ENCODE data around the gene DRGX. TPM values are rescaled to one million over a fixed set of nuclear protein-coding genes. Genes with fewer than 3 reads are reported as not detected.

Gene DRGX
- total and polyA plus RNA-seq, 2 experiments from 2014 or later, result not detected

- Histone ChIP-seq H3K36me3 (replicated peaks; ENCODE audit: insufficient read depth, low read depth) (no peaks in the 10 kb centered on the region), H3K79me2 (no peaks in the 10 kb centered on the region), H2AFZ (no peak overlapping the region), H3K9me2 (replicated peaks; ENCODE audit: insufficient read depth) (no peaks in the 10 kb centered on the region), H3K27me3 (no peaks in the 10 kb centered on the region), H3K4me3 (no peak overlapping the region), H3K27ac (no peak overlapping the region), H3K9me3 (ENCODE audit: low read depth) (no peaks in the 10 kb centered on the region), H3K4me2 (no peak overlapping the region), H4K20me1 (ENCODE audit: insufficient read depth, poor library complexity, severe bottlenecking) (no peaks in the 10 kb centered on the region), H3K4me1 (ENCODE audit: insufficient read depth) (no peaks in the 10 kb centered on the region)
- DNase-seq (ENCODE audit: low spot score), result no peak
- 92% methylated on average over 8 of the region's 8 CpGs for WGBS (ENCODE audit: low lambda C conversion rate, missing lambda C conversion rate)
- TF ChIP-seq EZH2 (IDR thresholded peaks at IDR 0.05; ENCODE audit: borderline replicate concordance), result no peak
These were observed 31.1 kb downstream of the DRGX start for GRCh38 chr10:49364747-49365146.

- Histone ChIP-seq H2AFZ (no peak overlapping the region), H3K9me2 (replicated peaks; ENCODE audit: insufficient read depth) (no peaks in the 10 kb centered on the region), H3K4me3 (no peak overlapping the region), H3K27me3 (no peaks in the 10 kb centered on the region), H3K27ac (no peak overlapping the region), H3K9me3 (ENCODE audit: low read depth) (no peaks in the 10 kb centered on the region), H4K20me1 (ENCODE audit: insufficient read depth, poor library complexity, severe bottlenecking) (no peaks in the 10 kb centered on the region), H3K79me2 (no peaks in the 10 kb centered on the region), H3K4me2 (no peak overlapping the region), H3K36me3 (replicated peaks; ENCODE audit: insufficient read depth, low read depth) (no peaks in the 10 kb centered on the region), H3K4me1 (ENCODE audit: insufficient read depth) (no peaks in the 10 kb centered on the region)
- DNase-seq (ENCODE audit: low spot score), result no peak
- WGBS (ENCODE audit: low lambda C conversion rate, missing lambda C conversion rate), result 82% methylated on average over 5 of the region's 5 CpGs
- TF ChIP-seq EZH2 (IDR thresholded peaks at IDR 0.05; ENCODE audit: borderline replicate concordance) (no peak), CTCF (IDR thresholded peaks at IDR 0.05; ENCODE audit: poor library complexity) (no peak), EZH2phosphoT487 (IDR thresholded peaks at IDR 0.05; ENCODE audit: low read depth, severe bottlenecking, unreplicated experiment) (no peak)
These were observed 31.8 kb downstream of the DRGX start for GRCh38 chr10:49364051-49364450.

- Histone ChIP-seq H3K27me3 (no peaks in the 10 kb centered on the region), H3K79me2 (no peaks in the 10 kb centered on the region), H2AFZ (no peak overlapping the region), H4K20me1 (ENCODE audit: insufficient read depth, poor library complexity, severe bottlenecking) (no peaks in the 10 kb centered on the region), H3K9me3 (ENCODE audit: low read depth) (no peaks in the 10 kb centered on the region), H3K4me3 (no peak overlapping the region), H3K4me2 (no peak overlapping the region), H3K36me3 (replicated peaks; ENCODE audit: insufficient read depth, low read depth) (no peaks in the 10 kb centered on the region), H3K9me2 (replicated peaks; ENCODE audit: insufficient read depth) (no peaks in the 10 kb centered on the region), H3K27ac (no peak overlapping the region), H3K4me1 (ENCODE audit: insufficient read depth) (no peaks in the 10 kb centered on the region)
- no peak for TF ChIP-seq EZH2 (IDR thresholded peaks at IDR 0.05; ENCODE audit: borderline replicate concordance)
- TF ChIP-seq CTCF (IDR thresholded peaks at IDR 0.05; ENCODE audit: poor library complexity), result no peak
- TF ChIP-seq EZH2phosphoT487 (IDR thresholded peaks at IDR 0.05; ENCODE audit: low read depth, severe bottlenecking, unreplicated experiment), result no peak
- DNase-seq (ENCODE audit: low spot score), result no peak
- WGBS (ENCODE audit: low lambda C conversion rate, missing lambda C conversion rate), result 84% methylated on average over 8 of the region's 8 CpGs
These were observed 32.4 kb downstream of the DRGX start for GRCh38 chr10:49363309-49364031.

GRCh38 chr10:49362596-49363260 is 33.2 kb downstream of the DRGX start:
- Histone ChIP-seq H3K9me2 (replicated peaks; ENCODE audit: insufficient read depth) (no peaks in the 10 kb centered on the region), H3K4me3 (no peak overlapping the region), H3K9me3 (ENCODE audit: low read depth) (no peaks in the 10 kb centered on the region), H3K27ac (no peak overlapping the region), H3K79me2 (no peaks in the 10 kb centered on the region), H4K20me1 (ENCODE audit: insufficient read depth, poor library complexity, severe bottlenecking) (no peaks in the 10 kb centered on the region), H3K4me2 (no peak overlapping the region), H3K36me3 (replicated peaks; ENCODE audit: insufficient read depth, low read depth) (no peaks in the 10 kb centered on the region), H3K4me1 (ENCODE audit: insufficient read depth) (no peaks in the 10 kb centered on the region), H2AFZ (no peak overlapping the region), H3K27me3 (no peaks in the 10 kb centered on the region)
- TF ChIP-seq EZH2phosphoT487 (IDR thresholded peaks at IDR 0.05; ENCODE audit: low read depth, severe bottlenecking, unreplicated experiment), result no peak
- 89% methylated on average over 10 of the region's 10 CpGs for WGBS (ENCODE audit: low lambda C conversion rate, missing lambda C conversion rate)
- peak; percentile 54 for DNase-seq (ENCODE audit: low spot score)
